Peyer's patch (tissue), 4 donors: ENCODE results near the gene ALKBH6. TPM values are rescaled to one million over a fixed set of nuclear protein-coding genes. Genes with fewer than 3 reads are reported as not detected.

Source experiments
- DNase-seq, 3 donors: peaks; one replicate each; pipeline ENCODE4 v3.0.0-alpha.2; 2017 to 2019
- H3K27ac ChIP-seq, 4 donors: fragments of 200-600 bp; sonication (generic); one replicate each; pipeline ENCODE4 v1.5.1; 2016 to 2019
- H3K27me3 ChIP-seq, 2 donors: fragments of 200-600 bp; sonication (generic); one replicate each; pipeline ENCODE4 v1.5.1; 2019
- H3K36me3 ChIP-seq, 3 donors: fragments of 200-600 bp; sonication (generic); one replicate each; pipeline ENCODE4 v1.5.1; 2016 to 2019
- H3K4me1 ChIP-seq, 4 donors: fragments of 200-600 bp; sonication (generic); one replicate each; pipeline ENCODE4 v1.5.1; 2016 to 2019
- H3K4me3 ChIP-seq, 4 donors: fragments of 200-600 bp; sonication (generic); 1 replicate in 3 of 4; 2 replicates in 1 of 4; pipeline ENCODE4 v1.5.1; 2016 to 2019; ENCODE audit warnings: mild to moderate bottlenecking in 1 of 4
- H3K9me3 ChIP-seq, 4 donors: fragments of 200-600 bp; sonication (generic); one replicate each; pipeline ENCODE4 v1.5.1; 2016 to 2019; ENCODE audit warnings: mild to moderate bottlenecking in 1 of 4
- POLR2A ChIP-seq, 2 donors: fragments of 450-650 bp; IDR thresholded peaks; one replicate each; pipeline ENCODE4 v1.5.1; 2017; ENCODE audit warnings: antibody characterized with exemption in 2 of 2, mild to moderate bottlenecking in 2 of 2, moderate library complexity in 2 of 2
- total RNA-seq, 4 donors: library from RNA; depleted of rRNA; stranded (reverse); fragments of >200 nt; gene quantifications; one replicate each; pipeline ENCODE4 v1.1.0, GENCODE V29; 2016
- TF ChIP-seq, protein P1 (sequence below), 6 experiments: fragments of 450-650 bp in 4 of 6; fragments of 200-600 bp in 2 of 6; sonication (generic) in 1 of 6; IDR thresholded peaks; one replicate each; pipeline ENCODE4 v1.5.1; 2017 to 2019; ENCODE audit warnings: antibody characterized with exemption in 6 of 6, mild to moderate bottlenecking in 3 of 6, moderate library complexity in 1 of 6

Gene ALKBH6
- total RNA-seq, 4 donors from 2014 or later, result 26.4 to 56.9 (median 39.8) TPM

DNA sequence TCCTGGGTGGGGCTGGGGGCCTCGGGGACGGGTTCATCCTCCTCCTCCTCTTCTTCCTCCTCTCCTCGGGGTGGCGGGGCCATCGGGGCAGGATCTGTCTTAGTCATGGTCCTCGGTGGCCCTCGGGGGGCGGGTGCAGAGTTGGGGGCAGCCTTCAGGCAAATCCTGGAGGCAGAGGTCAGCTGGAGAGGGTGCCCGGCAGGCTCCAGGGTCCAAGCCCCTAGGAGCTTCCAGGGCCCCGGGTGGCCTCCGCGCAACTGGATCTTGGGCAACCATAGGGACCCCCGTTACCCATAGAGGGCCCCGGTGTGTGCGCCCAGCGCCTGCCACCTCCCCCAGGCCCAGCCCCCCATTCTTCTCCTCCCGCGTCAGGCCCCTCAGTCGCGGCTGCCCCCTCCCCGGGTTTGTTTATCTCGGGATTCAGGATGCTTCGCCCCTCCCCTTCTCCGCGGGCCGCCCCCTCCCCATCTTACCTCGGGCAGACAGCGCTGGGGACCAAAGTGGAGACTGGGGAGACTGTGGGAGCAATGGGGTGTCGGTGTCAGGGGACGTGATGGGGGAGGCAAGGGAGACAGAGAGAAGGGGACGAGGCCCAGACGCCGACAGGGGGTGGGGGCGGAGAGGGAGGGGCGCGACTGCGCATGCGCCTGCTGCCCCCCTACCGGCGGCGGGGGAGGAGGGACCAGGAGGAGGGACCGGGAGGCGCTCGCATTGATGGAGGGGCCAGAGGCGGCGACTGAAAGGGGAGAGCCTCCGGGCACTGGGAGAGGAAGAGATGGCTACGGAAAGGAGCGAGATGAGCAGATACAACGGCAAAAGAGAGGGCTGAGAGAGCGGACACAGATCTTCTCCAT is 18.5 kb upstream of the ALKBH6 start, which contains the start of gene CLIP3:
TSS of gene CLIP3 (minus strand) at position 623 of the 854 bp plus-strand sequence. CDS start at position 107, 516 bp downstream.
- peak in 1 of 3 donors; percentile 57 for DNase-seq
- TF ChIP-seq, protein P1, sequence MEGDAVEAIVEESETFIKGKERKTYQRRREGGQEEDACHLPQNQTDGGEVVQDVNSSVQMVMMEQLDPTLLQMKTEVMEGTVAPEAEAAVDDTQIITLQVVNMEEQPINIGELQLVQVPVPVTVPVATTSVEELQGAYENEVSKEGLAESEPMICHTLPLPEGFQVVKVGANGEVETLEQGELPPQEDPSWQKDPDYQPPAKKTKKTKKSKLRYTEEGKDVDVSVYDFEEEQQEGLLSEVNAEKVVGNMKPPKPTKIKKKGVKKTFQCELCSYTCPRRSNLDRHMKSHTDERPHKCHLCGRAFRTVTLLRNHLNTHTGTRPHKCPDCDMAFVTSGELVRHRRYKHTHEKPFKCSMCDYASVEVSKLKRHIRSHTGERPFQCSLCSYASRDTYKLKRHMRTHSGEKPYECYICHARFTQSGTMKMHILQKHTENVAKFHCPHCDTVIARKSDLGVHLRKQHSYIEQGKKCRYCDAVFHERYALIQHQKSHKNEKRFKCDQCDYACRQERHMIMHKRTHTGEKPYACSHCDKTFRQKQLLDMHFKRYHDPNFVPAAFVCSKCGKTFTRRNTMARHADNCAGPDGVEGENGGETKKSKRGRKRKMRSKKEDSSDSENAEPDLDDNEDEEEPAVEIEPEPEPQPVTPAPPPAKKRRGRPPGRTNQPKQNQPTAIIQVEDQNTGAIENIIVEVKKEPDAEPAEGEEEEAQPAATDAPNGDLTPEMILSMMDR (IDR thresholded peaks at IDR 0.05), result no peak
- no peak for TF ChIP-seq POLR2A (IDR thresholded peaks at IDR 0.05)
- peaks cover 0 to 9% (median 2%) of the 10 kb centered on the region in 4 donors for H3K4me1 ChIP-seq
- H3K9me3 ChIP-seq, result no peaks in the 10 kb centered on the region
- peak within 1 kb of the TSS; percentile 13 to 59 (median 39) for H3K4me3 ChIP-seq
- H3K36me3 ChIP-seq, result peaks cover 0 to 4% (median 0%) of the 10 kb centered on the region in 3 donors
- H3K27me3 ChIP-seq, result no peaks in the 10 kb centered on the region
- H3K27ac ChIP-seq, result peak within 1 kb of the TSS in 3 of 4 donors; percentile 44 to 56 (median 50)

DNA sequence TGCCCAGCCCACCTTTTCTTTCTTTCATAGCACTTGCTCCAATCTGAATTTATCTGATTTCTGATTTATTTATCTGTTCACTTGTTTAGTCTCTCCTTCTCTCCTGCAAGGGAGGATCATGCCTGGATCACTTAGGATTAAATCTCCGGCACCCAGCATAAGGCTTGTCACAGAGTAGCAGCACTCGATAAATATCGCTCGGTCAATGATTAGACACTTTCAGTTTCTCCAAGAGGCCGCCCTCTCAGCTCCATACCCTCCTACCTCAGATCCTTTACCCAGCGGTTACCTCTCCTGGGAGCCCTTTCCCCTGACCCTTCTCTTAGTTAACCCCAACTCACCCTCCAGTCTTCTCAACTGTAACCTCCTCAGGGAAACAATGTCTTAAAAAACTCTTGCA is 17.3 kb upstream of the ALKBH6 start:
- no peak overlapping the region for H3K27ac ChIP-seq
- H3K36me3 ChIP-seq, result peaks cover 0 to 4% (median 0%) of the 10 kb centered on the region in 3 donors
- DNase-seq, result no peak
- H3K4me1 ChIP-seq, result peaks cover 0 to 9% (median 2%) of the 10 kb centered on the region in 4 donors
- H3K27me3 ChIP-seq, result no peaks in the 10 kb centered on the region
- H3K9me3 ChIP-seq, result no peaks in the 10 kb centered on the region
- H3K4me3 ChIP-seq, result no peak overlapping the region
- TF ChIP-seq POLR2A (IDR thresholded peaks at IDR 0.05), result no peak
- TF ChIP-seq, protein P1 (IDR thresholded peaks at IDR 0.05), result no peak

DNA sequence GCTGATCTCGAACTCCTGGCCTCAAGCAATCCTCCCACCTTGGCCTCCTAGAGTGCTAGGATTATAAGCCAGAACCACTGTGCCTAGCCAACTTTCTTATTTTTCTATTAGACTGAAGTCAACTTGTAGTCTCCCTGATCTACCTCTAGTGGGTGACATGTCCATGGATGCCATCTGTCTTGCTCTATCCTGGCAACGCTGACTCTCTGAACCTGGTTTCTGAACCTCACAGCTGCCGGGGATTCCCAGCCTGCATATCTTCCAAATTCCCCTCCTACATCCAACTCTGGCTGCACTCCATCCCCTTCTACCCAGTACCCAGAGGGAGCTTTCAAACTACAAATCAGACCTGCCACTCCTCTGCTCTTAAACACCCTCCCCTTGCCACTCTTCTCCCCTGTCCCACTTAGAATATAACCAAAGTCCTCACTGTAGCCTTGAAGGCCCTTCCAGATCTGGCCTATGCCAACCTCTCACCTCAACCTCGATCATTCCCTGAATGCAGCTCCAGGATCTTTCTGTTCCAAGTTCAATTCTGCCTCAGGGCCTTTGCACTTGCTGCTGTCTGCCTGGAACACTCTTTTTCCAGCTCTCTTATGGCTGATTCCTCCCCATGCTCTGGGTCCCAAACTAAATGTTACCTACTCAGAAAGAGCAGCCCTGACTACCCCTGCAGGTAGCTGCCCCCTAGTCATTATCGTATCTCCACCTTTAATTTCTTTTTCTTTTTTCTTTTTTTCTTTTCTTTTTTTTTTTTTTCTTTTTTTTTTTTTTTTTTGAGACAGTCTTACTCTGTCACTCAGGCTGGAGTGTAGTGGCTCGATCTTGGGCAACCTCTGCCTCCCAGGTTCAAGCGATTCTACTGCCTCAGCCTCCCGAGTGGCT is 16.5 kb upstream of the ALKBH6 start:
- Histone ChIP-seq H3K27me3 (no peaks in the 10 kb centered on the region), H3K4me1 (peaks cover 0 to 9% (median 2%) of the 10 kb centered on the region in 4 donors), H3K9me3 (no peaks in the 10 kb centered on the region), H3K4me3 (no peak overlapping the region), H3K27ac (no peak overlapping the region), H3K36me3 (peaks cover 0 to 8% (median 0%) of the 10 kb centered on the region in 3 donors)
- TF ChIP-seq, protein P1 (IDR thresholded peaks at IDR 0.05), result peak in 1 of 6 experiments; percentile 9
- no peak for TF ChIP-seq POLR2A (IDR thresholded peaks at IDR 0.05)
- no peak for DNase-seq

DNA sequence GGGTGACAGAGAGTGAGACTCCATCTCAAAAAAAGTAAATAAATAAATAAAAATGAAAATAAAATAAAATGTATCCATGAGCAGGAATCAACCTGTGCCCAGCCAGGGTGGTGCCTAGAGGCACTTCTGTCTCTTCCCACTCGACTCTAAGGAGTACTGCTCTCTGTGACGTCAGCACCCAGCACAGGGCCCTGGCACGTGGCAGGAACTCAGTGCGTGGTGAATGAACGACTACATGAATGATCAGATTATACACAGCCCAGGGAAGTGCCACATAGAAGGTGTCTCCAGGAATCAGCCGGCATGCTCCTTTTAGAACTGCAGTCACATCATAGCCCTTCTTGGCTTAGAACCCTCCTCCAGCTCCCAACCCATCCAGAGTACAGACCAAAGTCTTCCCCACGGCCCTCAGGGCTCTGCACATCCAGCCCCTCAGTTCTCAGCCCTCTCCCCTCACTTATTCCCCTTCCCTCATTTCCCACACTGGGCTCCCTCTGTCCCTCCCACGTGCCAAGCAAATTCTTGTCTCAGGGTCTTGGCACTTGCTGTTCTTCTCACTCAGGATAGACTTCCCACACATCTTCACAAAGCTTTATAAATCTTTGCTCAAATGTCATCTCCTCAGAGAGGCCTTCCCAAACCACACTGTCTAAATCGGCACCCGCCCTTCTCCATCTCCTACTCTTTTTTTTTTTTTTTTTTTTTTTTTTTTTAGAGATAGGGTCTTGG is 14.5 kb upstream of the ALKBH6 start:
- Histone ChIP-seq H3K4me3 (no peak overlapping the region), H3K36me3 (peaks cover 0 to 14% (median 0%) of the 10 kb centered on the region in 3 donors), H3K27me3 (no peaks in the 10 kb centered on the region), H3K4me1 (peaks cover 0 to 9% (median 2%) of the 10 kb centered on the region in 4 donors), H3K27ac (no peak overlapping the region), H3K9me3 (no peaks in the 10 kb centered on the region)
- no peak for DNase-seq
- no peak for TF ChIP-seq POLR2A (IDR thresholded peaks at IDR 0.05)
- TF ChIP-seq, protein P1 (IDR thresholded peaks at IDR 0.05), result no peak

DNA sequence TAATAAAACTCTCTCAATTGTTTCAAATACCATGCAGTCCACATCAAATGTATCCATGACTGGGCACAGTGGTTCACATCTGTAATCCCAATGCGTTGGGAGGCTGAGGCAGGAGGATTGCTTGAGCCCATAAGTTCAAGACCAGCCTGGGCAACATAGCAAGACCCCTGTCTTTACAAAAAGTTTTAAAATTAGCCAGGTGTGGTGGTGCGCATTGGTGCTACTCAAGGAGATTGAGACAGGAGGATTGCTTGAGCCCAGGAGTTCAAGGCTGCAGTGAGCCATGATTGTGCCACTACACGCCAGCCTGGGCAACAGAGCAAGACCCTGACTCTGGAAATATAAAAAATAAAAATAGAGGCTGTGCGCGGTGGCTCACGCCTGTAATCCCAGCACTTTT is 13.7 kb upstream of the ALKBH6 start:
- no peak for DNase-seq
- H3K9me3 ChIP-seq, result no peaks in the 10 kb centered on the region
- no peak overlapping the region for H3K4me3 ChIP-seq
- no peaks in the 10 kb centered on the region for H3K27me3 ChIP-seq
- no peak overlapping the region for H3K27ac ChIP-seq
- H3K4me1 ChIP-seq, result peaks cover 0 to 4% (median 1%) of the 10 kb centered on the region in 4 donors
- TF ChIP-seq, protein P1 (IDR thresholded peaks at IDR 0.05), result no peak
- no peak for TF ChIP-seq POLR2A (IDR thresholded peaks at IDR 0.05)
- peaks cover 0 to 16% (median 0%) of the 10 kb centered on the region in 3 donors for H3K36me3 ChIP-seq
